ENCODE measurements around the gene JUND. TPM values are rescaled to one million over a fixed set of nuclear protein-coding genes. Genes with fewer than 3 reads are reported as not detected.

The JUND gene
- total RNA-seq, 5 donors from 2014 or later (not counting 1 experiment from before 2014, with no cell fraction given): 247 to 1,161 (median 272) TPM

DNA sequence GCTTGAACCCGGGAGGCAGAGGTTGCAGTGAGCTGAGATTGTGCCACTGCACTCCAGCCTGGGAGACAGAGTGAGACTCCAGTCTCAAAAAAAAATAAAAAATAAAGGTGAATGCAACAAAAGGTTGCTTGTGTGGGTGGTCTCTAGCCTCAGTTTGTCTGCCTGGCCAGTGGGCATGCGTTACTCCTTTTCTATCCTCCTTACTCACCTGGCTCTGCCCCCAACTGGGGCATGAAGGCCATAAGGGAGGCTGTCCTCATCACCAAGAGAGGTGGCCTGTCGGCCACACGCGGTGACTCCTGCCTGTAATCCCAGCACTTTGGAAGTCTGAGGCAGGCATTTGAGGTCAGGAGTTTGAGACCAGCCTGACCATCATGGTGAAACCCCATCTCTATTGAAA lies 1.9 kb upstream of the JUND start:
- CTCF ChIA-PET: interaction anchor here in 1 of 2 donors (0.7 kb wide), 1 partner anchor 190 kb away, joined by 4 read pairs; no protein-coding TSS in a partner anchor
- Histone ChIP-seq H3K36me3 (ENCODE audit: control insufficient read depth in 2 of 2, extremely low read depth in 1 of 2, insufficient read depth in 1 of 2, low read length in 1 of 2) (peaks cover 10 to 11% of the 10 kb centered on the region in 2 donors), H3K9me3 (no peaks in the 10 kb centered on the region), H3K27me3 (replicated peaks in 1 of 2; ENCODE audit: control insufficient read depth in 2 of 2, extremely low read depth in 1 of 2, insufficient read depth in 2 of 2, low read length in 1 of 2) (no peaks in the 10 kb centered on the region), H3K4me3 (ENCODE audit: control insufficient read depth in 1 of 2, extremely low read depth in 1 of 2, low read length in 1 of 2) (no peak overlapping the region), H3K4me1 (ENCODE audit: control insufficient read depth in 1 of 2, extremely low read depth in 1 of 2, insufficient read depth in 2 of 2, low read length in 2 of 2) (peaks cover 24 to 54% of the 10 kb centered on the region in 2 experiments), H3K27ac (ENCODE audit: low read length) (peak overlapping the region; percentile 100)
- Mint-ChIP-seq H3K27ac (peak overlapping the region; percentile 70 to 96), H3K36me3 (peaks cover 13% of the 10 kb centered on the region), H3K27me3 (no peaks in the 10 kb centered on the region), H3K4me3 (peak overlapping the region in 2 of 3 donors; percentile 17 to 94), H3K4me1 (peaks cover 39 to 57% (median 50%) of the 10 kb centered on the region in 3 donors), H3K9me3 (no peaks in the 10 kb centered on the region)
- DNase-seq (no peak), ATAC-seq (replicated peaks in 1 of 4) (no peak)
- 100% methylated on average over 1 of the region's 5 CpGs for WGBS (ENCODE audit: insufficient coverage)
- POLR2A ChIA-PET: no interaction called here

DNA sequence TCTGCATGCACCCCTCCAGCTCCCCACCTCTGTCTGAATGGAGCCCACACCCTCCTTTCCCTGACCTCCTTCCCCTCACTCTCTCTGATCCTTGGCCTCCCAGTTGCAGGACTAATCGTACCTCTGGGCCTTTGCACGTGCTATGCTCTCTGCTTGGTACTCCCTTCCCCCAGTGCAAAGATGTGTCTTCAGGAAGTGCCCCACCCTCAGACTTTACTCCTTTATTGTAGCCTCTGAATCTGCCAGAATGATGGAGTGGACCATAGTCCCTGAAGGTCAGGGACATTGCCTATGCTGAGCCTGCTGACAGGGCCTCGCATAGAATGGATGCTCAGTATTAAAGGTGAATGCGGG lies 1.3 kb upstream of the JUND start:
- 5% methylated on average over 2 of the region's 4 CpGs for WGBS (ENCODE audit: insufficient coverage)
- H3K4me1 ChIP-seq (ENCODE audit: control insufficient read depth in 1 of 2, extremely low read depth in 1 of 2, insufficient read depth in 2 of 2, low read length in 2 of 2): peaks cover 28 to 54% of the 10 kb centered on the region in 2 experiments
- Mint-ChIP-seq H3K27me3 (no peaks in the 10 kb centered on the region), H3K27ac (peak overlapping the region; percentile 96 to 99), H3K4me1 (peaks cover 45 to 60% (median 53%) of the 10 kb centered on the region in 3 donors), H3K9me3 (no peaks in the 10 kb centered on the region), H3K4me3 (peak overlapping the region; percentile 73 to 94 (median 82)), H3K36me3 (peaks cover 13% of the 10 kb centered on the region)
- CTCF ChIA-PET: no interaction called here
- peak overlapping the region; percentile 33 to 84 for H3K4me3 ChIP-seq (ENCODE audit: control insufficient read depth in 1 of 2, extremely low read depth in 1 of 2, low read length in 1 of 2)
- no peaks in the 10 kb centered on the region for H3K9me3 ChIP-seq
- H3K36me3 ChIP-seq (ENCODE audit: control insufficient read depth in 2 of 2, extremely low read depth in 1 of 2, insufficient read depth in 1 of 2, low read length in 1 of 2): peaks cover 10 to 16% of the 10 kb centered on the region in 2 donors
- DNase-seq: peak in 1 of 35 experiments; percentile 43
- no peaks in the 10 kb centered on the region for H3K27me3 ChIP-seq (replicated peaks in 1 of 2; ENCODE audit: control insufficient read depth in 2 of 2, extremely low read depth in 1 of 2, insufficient read depth in 2 of 2, low read length in 1 of 2)
- ATAC-seq (replicated peaks in 1 of 4): no peak
- H3K27ac ChIP-seq (ENCODE audit: low read length): peak overlapping the region; percentile 100
- POLR2A ChIA-PET: interaction anchor here (1.3 to 5.1 kb wide), 4 partner anchors 9 to 39 kb away, joined by 7 to 95 read pairs (median 48); partner anchors contain the start of gene LSM4 (in 1 of the 2)

DNA sequence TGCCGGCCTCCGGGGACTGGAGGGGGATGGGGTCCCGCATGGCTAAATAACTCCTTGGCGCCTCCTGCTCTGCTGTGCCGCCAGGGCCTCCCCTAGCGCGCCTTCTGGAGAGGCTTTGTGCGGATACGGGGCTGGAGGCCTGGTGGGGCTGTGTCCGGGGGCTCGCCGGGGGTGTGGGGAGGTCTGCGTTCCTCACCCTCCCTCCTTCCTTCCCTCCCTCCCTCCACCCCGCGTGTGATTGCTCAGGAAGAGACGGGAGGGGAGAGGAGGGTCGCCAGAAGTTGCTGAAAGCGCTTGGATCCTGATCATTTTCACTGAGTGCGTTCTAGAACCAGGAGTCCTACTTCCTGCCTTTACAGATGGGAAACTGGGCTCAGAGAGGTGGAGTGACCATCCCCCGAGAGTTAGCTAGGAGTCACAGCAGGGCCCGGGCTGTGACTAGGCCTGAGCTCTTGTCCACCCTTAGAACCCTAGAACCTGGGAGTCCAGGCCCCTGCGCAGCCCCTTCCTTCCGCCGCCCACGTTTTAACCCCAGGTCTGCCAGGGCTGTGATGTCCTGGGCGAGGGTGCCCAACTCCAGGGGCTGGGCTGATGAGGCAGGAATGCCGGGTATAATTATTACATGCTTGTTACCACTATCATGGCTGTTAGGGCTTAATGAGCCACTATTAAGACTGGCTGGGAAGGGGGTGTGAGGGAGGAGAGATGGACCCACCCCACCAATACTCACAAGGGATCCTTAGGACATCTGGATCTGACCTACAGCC lies 782 bp upstream of the JUND start:
- H3K4me1 Mint-ChIP-seq: peaks cover 46 to 65% (median 57%) of the 10 kb centered on the region in 3 donors
- ATAC-seq (replicated peaks in 1 of 4) (no peak), DNase-seq (peak in 1 of 35 experiments; percentile 23)
- POLR2A ChIA-PET: interaction anchor here (0.5 to 5.1 kb wide), 24 partner anchors 8 to 282 kb away, joined by 3 to 95 read pairs (median 5); partner anchors contain the start of genes LSM4 (in 2 of the 2), MPV17L2 (in 2 of the 2), ELL (in 1 of the 2) and RAB3A (in 1 of the 2)
- peak overlapping the region; percentile 33 to 84 for H3K4me3 ChIP-seq (ENCODE audit: control insufficient read depth in 1 of 2, extremely low read depth in 1 of 2, low read length in 1 of 2)
- no peaks in the 10 kb centered on the region for H3K27me3 ChIP-seq (replicated peaks in 1 of 2; ENCODE audit: control insufficient read depth in 2 of 2, extremely low read depth in 1 of 2, insufficient read depth in 2 of 2, low read length in 1 of 2)
- H3K27ac Mint-ChIP-seq: peak overlapping the region; percentile 96 to 99
- 9% methylated on average over 4 of the region's 27 CpGs for WGBS (ENCODE audit: insufficient coverage)
- H3K9me3 Mint-ChIP-seq: no peaks in the 10 kb centered on the region
- H3K4me3 Mint-ChIP-seq: peak overlapping the region; percentile 73 to 94 (median 82)
- CTCF ChIA-PET: interaction anchor here in 1 of 2 donors (1.0 to 4.2 kb wide), 5 partner anchors 8 to 47 kb away, joined by 4 to 37 read pairs (median 15); partner anchors contain the start of gene LSM4
- no peaks in the 10 kb centered on the region for H3K9me3 ChIP-seq
- peaks cover 10 to 16% of the 10 kb centered on the region in 2 donors for H3K36me3 ChIP-seq (ENCODE audit: control insufficient read depth in 2 of 2, extremely low read depth in 1 of 2, insufficient read depth in 1 of 2, low read length in 1 of 2)
- peak overlapping the region; percentile 100 for H3K27ac ChIP-seq (ENCODE audit: low read length)
- H3K4me1 ChIP-seq (ENCODE audit: control insufficient read depth in 1 of 2, extremely low read depth in 1 of 2, insufficient read depth in 2 of 2, low read length in 2 of 2): peaks cover 28 to 52% of the 10 kb centered on the region in 2 experiments
- H3K36me3 Mint-ChIP-seq: peaks cover 15% of the 10 kb centered on the region
- H3K27me3 Mint-ChIP-seq: no peaks in the 10 kb centered on the region

DNA sequence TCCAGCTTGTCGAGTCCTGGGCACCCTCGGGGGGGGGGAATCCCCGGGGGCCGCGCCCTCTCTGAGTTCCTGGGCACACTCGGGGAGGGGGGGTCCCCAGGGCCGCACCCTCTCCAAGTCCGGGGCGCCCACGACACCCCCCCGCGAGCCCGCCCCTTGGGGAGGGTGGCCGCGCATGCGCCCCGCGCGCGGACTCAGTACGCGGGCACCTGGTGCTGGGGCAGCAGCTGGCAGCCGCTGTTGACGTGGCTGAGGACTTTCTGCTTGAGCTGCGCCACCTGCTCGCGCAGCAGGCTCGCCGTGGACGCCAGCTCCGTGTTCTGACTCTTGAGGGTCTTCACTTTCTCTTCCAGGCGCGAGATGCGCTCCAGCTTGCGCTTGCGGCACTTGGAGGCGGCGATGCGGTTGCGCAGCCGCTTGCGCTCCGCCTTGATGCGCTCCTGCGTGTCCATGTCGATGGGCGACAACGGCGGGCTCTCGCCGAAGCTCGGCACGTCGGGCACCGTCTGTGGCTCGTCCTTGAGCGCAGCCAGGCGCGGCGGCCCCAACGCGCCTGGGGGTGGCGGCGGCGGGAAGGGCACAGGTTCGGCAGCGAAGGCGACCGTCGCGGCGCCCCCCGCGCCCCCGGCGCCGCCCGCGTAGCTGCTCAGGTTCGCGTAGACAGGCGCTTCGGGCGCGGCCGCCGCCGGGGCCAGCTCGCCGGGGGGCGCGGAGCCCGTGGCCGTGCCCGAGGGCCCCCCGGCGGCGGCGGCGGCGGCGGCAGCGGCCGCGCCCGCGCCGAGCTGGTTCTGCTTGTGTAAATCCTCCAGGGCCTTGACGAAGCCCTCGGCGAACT lies 958 bp downstream of the JUND start:
- H3K36me3 ChIP-seq (ENCODE audit: control insufficient read depth in 2 of 2, extremely low read depth in 1 of 2, insufficient read depth in 1 of 2, low read length in 1 of 2): peaks cover 10 to 21% of the 10 kb centered on the region in 2 donors
- Mint-ChIP-seq H3K9me3 (no peaks in the 10 kb centered on the region), H3K27ac (peak overlapping the region; percentile 97), H3K36me3 (peaks cover 15% of the 10 kb centered on the region), H3K4me1 (peaks cover 47 to 53% (median 52%) of the 10 kb centered on the region in 3 donors), H3K4me3 (peak overlapping the region; percentile 94 to 98 (median 96)), H3K27me3 (no peaks in the 10 kb centered on the region)
- no peaks in the 10 kb centered on the region for H3K27me3 ChIP-seq (replicated peaks in 1 of 2; ENCODE audit: control insufficient read depth in 2 of 2, extremely low read depth in 1 of 2, insufficient read depth in 2 of 2, low read length in 1 of 2)
- peak; percentile 4 to 35 (median 32) for ATAC-seq (replicated peaks in 1 of 4)
- H3K4me1 ChIP-seq (ENCODE audit: control insufficient read depth in 1 of 2, extremely low read depth in 1 of 2, insufficient read depth in 2 of 2, low read length in 2 of 2): peaks cover 30 to 53% of the 10 kb centered on the region in 2 experiments
- H3K27ac ChIP-seq (ENCODE audit: low read length): peak overlapping the region; percentile 100
- peak overlapping the region; percentile 100 for H3K4me3 ChIP-seq (ENCODE audit: control insufficient read depth in 1 of 2, extremely low read depth in 1 of 2, low read length in 1 of 2)
- no peaks in the 10 kb centered on the region for H3K9me3 ChIP-seq
- ChIA-PET POLR2A (interaction anchor here (0.6 to 5.1 kb wide), 19 partner anchors 9 to 241 kb away, joined by 3 to 95 read pairs (median 6); partner anchors contain the start of genes LSM4 (in 2 of the 2), ELL (in 1 of the 2) and MPV17L2 (in 1 of the 2)), CTCF (interaction anchor here (0.5 to 4.2 kb wide), 8 partner anchors 24 to 77 kb away, joined by 3 to 37 read pairs (median 10); partner anchors contain the start of genes LSM4 (in 1 of the 2) and RAB3A (in 1 of the 2))
- peak; percentile 67 to 91 (median 82) for DNase-seq
- WGBS (ENCODE audit: insufficient coverage): under 1% methylated on average over 104 of the region's 111 CpGs

DNA sequence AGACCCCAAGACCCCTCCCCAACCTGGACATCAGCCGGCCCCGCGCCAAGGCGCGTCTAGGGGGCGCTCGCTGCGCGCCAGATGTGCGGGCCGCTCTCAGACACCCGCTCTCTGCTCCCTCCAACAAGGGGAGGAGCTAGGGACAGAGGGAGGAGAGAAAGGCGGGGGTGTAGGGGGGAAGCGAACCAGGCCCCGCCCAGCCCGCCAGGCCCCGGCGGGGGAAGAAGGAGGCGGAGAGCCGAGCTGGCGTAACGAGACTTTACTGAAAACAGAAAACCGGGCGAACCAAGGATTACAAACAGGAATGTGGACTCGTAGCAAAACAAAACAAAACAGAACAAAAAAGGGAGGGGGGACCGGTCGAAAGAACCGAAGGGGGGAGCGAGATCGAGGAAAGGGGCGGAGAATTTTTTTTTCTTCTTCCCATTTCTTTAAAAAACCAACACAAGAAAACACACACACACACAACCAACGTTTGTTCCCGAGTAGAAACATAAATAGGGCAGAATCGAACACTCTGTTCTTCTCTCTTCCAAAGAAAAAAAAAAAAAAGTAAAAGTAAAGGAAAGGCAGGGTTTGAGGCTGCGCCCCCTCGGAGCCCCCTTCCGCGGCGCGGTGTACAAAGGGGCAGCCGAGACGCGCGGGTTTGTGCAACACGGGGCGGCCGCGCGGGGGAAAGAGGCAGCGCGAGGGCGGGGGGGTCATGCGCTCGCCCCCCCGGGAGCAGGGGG lies 1.7 kb downstream of the JUND start:
- peaks cover 10 to 21% of the 10 kb centered on the region in 2 donors for H3K36me3 ChIP-seq (ENCODE audit: control insufficient read depth in 2 of 2, extremely low read depth in 1 of 2, insufficient read depth in 1 of 2, low read length in 1 of 2)
- WGBS (ENCODE audit: insufficient coverage): 0% methylated on average over 20 of the region's 55 CpGs
- H3K4me1 ChIP-seq (ENCODE audit: control insufficient read depth in 1 of 2, extremely low read depth in 1 of 2, insufficient read depth in 2 of 2, low read length in 2 of 2): peaks cover 26 to 55% of the 10 kb centered on the region in 2 experiments
- DNase-seq: peak; percentile 86 to 95 (median 91)
- H3K4me3 ChIP-seq (ENCODE audit: control insufficient read depth in 1 of 2, extremely low read depth in 1 of 2, low read length in 1 of 2): peak overlapping the region; percentile 100
- ATAC-seq (replicated peaks in 1 of 4): peak; percentile 17 to 55 (median 48)
- Mint-ChIP-seq H3K4me3 (peak overlapping the region; percentile 94 to 98 (median 96)), H3K9me3 (no peaks in the 10 kb centered on the region), H3K36me3 (peaks cover 15% of the 10 kb centered on the region), H3K27ac (peak overlapping the region; percentile 98 to 99), H3K4me1 (peaks cover 47 to 52% (median 52%) of the 10 kb centered on the region in 3 donors), H3K27me3 (no peaks in the 10 kb centered on the region)
- POLR2A ChIA-PET: interaction anchor here (0.6 to 5.1 kb wide), 23 partner anchors 9 to 858 kb away, joined by 3 to 95 read pairs (median 5); partner anchors contain the start of genes LSM4 (in 2 of the 2) and MPV17L2 (in 1 of the 2)
- peak overlapping the region; percentile 100 for H3K27ac ChIP-seq (ENCODE audit: low read length)
- no peaks in the 10 kb centered on the region for H3K27me3 ChIP-seq (replicated peaks in 1 of 2; ENCODE audit: control insufficient read depth in 2 of 2, extremely low read depth in 1 of 2, insufficient read depth in 2 of 2, low read length in 1 of 2)
- no peaks in the 10 kb centered on the region for H3K9me3 ChIP-seq
- CTCF ChIA-PET: interaction anchor here (0.5 to 4.2 kb wide), 13 partner anchors 9 to 272 kb away, joined by 3 to 37 read pairs (median 5); partner anchors contain the start of genes ARRDC2 (in 1 of the 2), LSM4 (in 1 of the 2), MPV17L2 (in 1 of the 2) and RAB3A (in 1 of the 2)
